ENCODE data around the gene CCZ1B.
"Not testable (repeated sequence)": the region's sequence is repeated elsewhere in the genome, so short reads cannot be mapped to it uniquely, and the experiment has no call there.

The CCZ1B gene

DNA sequence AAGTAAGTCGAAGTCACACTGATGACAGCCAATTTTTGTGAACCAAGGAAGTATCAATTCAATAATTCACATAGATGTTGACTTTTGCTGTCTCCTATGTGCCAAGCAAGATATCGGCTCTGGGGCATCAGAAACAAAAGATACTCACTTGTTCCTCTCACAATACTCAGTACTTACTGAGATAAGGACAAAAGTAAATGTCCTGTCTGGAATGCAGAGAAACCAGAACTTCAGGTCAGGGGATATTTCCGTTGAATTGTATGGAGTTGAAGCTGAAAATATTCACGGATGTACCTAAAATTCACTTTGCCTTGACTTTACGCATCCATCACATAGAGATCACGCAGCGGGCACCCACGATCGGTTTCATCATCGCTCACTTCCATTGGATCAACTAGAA is 11.0 kb upstream of the CCZ1B start:
- ATAC-seq, result not testable (repeated sequence)

- ATAC-seq, result not testable (repeated sequence)
Observed at GRCh38 chr7:6835521-6835920, 9.4 kb upstream of the CCZ1B start.

GRCh38 chr7:6833636-6834035 is 7.6 kb upstream of the CCZ1B start:
- ATAC-seq, result no peak
- TF ChIP-seq CREB5 (CRISPR knock-in tag; IDR thresholded peaks at IDR 0.05; ENCODE audit: low read depth) (no peak), ZNF70 (CRISPR knock-in tag; IDR thresholded peaks at IDR 0.05) (no peak), PPARA (CRISPR knock-in tag; IDR thresholded peaks at IDR 0.05; ENCODE audit: borderline replicate concordance) (no peak), POU6F1 (CRISPR knock-in tag; IDR thresholded peaks at IDR 0.05; ENCODE audit: borderline replicate concordance, low read depth) (no peak), BACH2 (CRISPR knock-in tag; IDR thresholded peaks at IDR 0.05; ENCODE audit: borderline replicate concordance) (no peak), SNAI2 (CRISPR knock-in tag; IDR thresholded peaks at IDR 0.05) (no peak), GLIS3 (CRISPR knock-in tag; IDR thresholded peaks at IDR 0.05) (no peak), ESRRG (CRISPR knock-in tag; IDR thresholded peaks at IDR 0.05) (no peak), CSDC2 (CRISPR knock-in tag; IDR thresholded peaks at IDR 0.05) (no peak), ZFP30 (CRISPR knock-in tag; IDR thresholded peaks at IDR 0.05) (no peak), ZC3H10 (CRISPR knock-in tag; IDR thresholded peaks at IDR 0.05) (no peak), PATZ1 (CRISPR knock-in tag; IDR thresholded peaks at IDR 0.05; ENCODE audit: borderline replicate concordance) (no peak), ARNTL (CRISPR knock-in tag; IDR thresholded peaks at IDR 0.05; ENCODE audit: borderline replicate concordance, low read depth) (no peak), TOX (CRISPR knock-in tag; IDR thresholded peaks at IDR 0.05; ENCODE audit: borderline replicate concordance) (no peak), TCF4 (CRISPR knock-in tag; IDR thresholded peaks at IDR 0.05; ENCODE audit: borderline replicate concordance) (no peak)
- TF ChIP-seq, protein P1, sequence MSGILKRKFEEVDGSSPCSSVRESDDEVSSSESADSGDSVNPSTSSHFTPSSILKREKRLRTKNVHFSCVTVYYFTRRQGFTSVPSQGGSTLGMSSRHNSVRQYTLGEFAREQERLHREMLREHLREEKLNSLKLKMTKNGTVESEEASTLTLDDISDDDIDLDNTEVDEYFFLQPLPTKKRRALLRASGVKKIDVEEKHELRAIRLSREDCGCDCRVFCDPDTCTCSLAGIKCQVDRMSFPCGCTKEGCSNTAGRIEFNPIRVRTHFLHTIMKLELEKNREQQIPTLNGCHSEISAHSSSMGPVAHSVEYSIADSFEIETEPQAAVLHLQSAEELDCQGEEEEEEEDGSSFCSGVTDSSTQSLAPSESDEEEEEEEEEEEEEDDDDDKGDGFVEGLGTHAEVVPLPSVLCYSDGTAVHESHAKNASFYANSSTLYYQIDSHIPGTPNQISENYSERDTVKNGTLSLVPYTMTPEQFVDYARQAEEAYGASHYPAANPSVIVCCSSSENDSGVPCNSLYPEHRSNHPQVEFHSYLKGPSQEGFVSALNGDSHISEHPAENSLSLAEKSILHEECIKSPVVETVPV (CRISPR knock-in tag; IDR thresholded peaks at IDR 0.05), result no peak

DNA sequence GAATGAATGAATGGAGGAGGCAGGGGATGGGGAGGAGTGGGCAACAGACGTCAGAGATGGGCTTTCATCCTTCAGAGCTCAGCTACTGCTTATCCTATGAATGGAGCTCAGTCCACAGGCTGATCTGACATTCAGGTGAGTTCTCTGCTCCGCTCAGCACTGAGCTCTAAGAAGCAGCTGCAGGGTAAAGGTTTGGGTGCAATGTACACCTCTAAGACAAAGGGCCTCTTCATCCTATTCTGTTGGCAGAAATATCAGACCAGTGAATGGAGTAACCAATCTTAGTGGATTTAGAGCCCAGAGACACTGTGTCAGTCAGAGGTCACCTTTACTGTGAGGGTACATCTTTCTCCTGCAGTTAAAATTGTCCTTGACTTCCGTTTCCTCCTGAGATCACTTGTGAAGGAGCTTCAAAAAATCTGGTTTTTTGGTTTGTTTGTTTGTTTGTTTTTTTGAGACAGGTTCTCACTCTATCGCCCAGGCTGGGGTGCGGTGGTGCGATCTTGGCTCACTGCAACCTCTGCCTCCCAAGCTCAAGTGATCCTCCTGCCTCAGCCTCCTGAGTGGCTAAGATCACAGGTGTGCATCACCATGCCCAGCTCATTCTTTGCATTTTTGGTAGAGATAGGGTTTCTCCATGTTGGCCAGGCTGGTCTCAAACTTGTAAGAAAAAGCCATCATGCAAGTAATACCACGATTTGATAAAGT is 5.1 kb upstream of the CCZ1B start:
- ATAC-seq, result no peak
- TF ChIP-seq GLIS3 (CRISPR knock-in tag; IDR thresholded peaks at IDR 0.05) (no peak), PPARA (CRISPR knock-in tag; IDR thresholded peaks at IDR 0.05; ENCODE audit: borderline replicate concordance) (no peak), TOX (CRISPR knock-in tag; IDR thresholded peaks at IDR 0.05; ENCODE audit: borderline replicate concordance) (no peak), TSHZ2 (CRISPR knock-in tag; IDR thresholded peaks at IDR 0.05) (no peak), ZNF70 (CRISPR knock-in tag; IDR thresholded peaks at IDR 0.05) (no peak)

- ATAC-seq, result not testable (repeated sequence)
Observed at GRCh38 chr7:6830026-6830425, 4.0 kb upstream of the CCZ1B start.

DNA sequence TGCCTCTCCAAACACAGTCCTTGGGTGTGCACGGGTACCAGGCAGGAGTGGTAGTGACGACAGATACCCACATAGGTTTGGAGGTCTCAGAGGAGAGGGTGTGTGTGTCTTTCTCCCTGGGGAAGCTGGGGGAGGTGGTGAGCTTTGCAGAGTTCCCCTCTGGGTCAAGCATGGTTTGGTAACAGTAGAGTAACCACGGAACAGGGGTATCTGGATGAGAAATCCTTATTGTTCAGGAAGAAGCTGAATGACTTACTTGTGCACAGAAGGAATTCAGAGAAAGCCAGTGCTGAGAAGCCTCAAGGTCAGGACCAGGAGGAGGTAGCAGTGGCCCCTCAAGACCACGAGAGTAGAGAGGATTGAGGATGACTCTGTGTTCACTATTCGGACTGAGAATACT is 3.5 kb upstream of the CCZ1B start:
- ATAC-seq, result not testable (repeated sequence)

- ATAC-seq, result not testable (repeated sequence)
Observed at GRCh38 chr7:6827180-6827579, 1.1 kb upstream of the CCZ1B start.

- ATAC-seq, result peak; percentile 69
Observed at GRCh38 chr7:6825236-6826125, 594 bp downstream of the CCZ1B start.

- ATAC-seq, result not testable (repeated sequence)
Observed at GRCh38 chr7:6821622-6822021, 4.5 kb downstream of the CCZ1B start.

All from SK-N-SH treated with all-trans-retinoic acid at 6 μM for 48 hours (cell line).